HG02759 (cell line): ENCODE results near the gene PSMC2.
"Not testable (repeated sequence)": the region's sequence is repeated elsewhere in the genome, so short reads cannot be mapped to it uniquely, and the experiment has no call there.

Experiments used
- ATAC-seq: cut with Tn5 transposase; IDR thresholded peaks from one replicate; pipeline ENCODE4 v1.9.1; 2021; ENCODE audit warnings: mild to moderate bottlenecking, moderate library complexity; ENCODE audit not compliant: unreplicated experiment

The PSMC2 gene

GRCh38 chr7:103373866-103374643 lies 26.6 kb downstream of the PSMC2 start:
- ATAC-seq: no peak

GRCh38 chr7:103379270-103379975 lies 32.0 kb downstream of the PSMC2 start:
- no peak for ATAC-seq

- no peak for ATAC-seq
Measured at GRCh38 chr7:103380395-103381191, 33.1 kb downstream of the PSMC2 start.

- no peak for ATAC-seq
Measured at GRCh38 chr7:103381280-103382031, 34.0 kb downstream of the PSMC2 start.

GRCh38 chr7:103382032-103382402 lies 34.6 kb downstream of the PSMC2 start:
- no peak for ATAC-seq

- no peak for ATAC-seq
Measured at GRCh38 chr7:103387242-103387641, 39.8 kb downstream of the PSMC2 start.

GRCh38 chr7:103388469-103389140 lies 41.2 kb downstream of the PSMC2 start:
- no peak for ATAC-seq

- no peak for ATAC-seq
Measured at GRCh38 chr7:103389263-103389662, 41.8 kb downstream of the PSMC2 start.

GRCh38 chr7:103391150-103391549 lies 43.7 kb downstream of the PSMC2 start:
- ATAC-seq: no peak

GRCh38 chr7:103391976-103392375 lies 44.5 kb downstream of the PSMC2 start:
- ATAC-seq: no peak

- ATAC-seq: no peak
Measured at GRCh38 chr7:103394566-103394965, 47.1 kb downstream of the PSMC2 start.

GRCh38 chr7:103395071-103395470 lies 47.6 kb downstream of the PSMC2 start:
- no peak for ATAC-seq

- ATAC-seq: no peak
Measured at GRCh38 chr7:103396471-103396870, 49.0 kb downstream of the PSMC2 start.

GRCh38 chr7:103398483-103399127 lies 51.2 kb downstream of the PSMC2 start:
- no peak for ATAC-seq

GRCh38 chr7:103399687-103400086 lies 52.2 kb downstream of the PSMC2 start:
- not testable (repeated sequence) for ATAC-seq

- ATAC-seq: not testable (repeated sequence)
Measured at GRCh38 chr7:103405789-103406613, 58.6 kb downstream of the PSMC2 start.

GRCh38 chr7:103412151-103412550 lies 64.7 kb downstream of the PSMC2 start:
- ATAC-seq: no peak

- no peak for ATAC-seq
Measured at GRCh38 chr7:103413407-103413806, 66.0 kb downstream of the PSMC2 start.

- no peak for ATAC-seq
Measured at GRCh38 chr7:103418241-103418640, 70.8 kb downstream of the PSMC2 start.
